NCI-H128 (cell line): ENCODE measurements around the gene LMBR1.
"Not testable (repeated sequence)": the region's sequence is repeated elsewhere in the genome, so short reads cannot be mapped to it uniquely, and the experiment has no call there.

ENCODE experiments used
- DNase-seq: peaks from one replicate; lab custom pipeline; 2025; ENCODE audit not compliant: unreplicated experiment; lab: John Stamatoyannopoulos, UW

The LMBR1 gene

GRCh38 chr7:156892821-156893706 is at the start of gene LMBR1:
TSS of gene LMBR1 (minus strand) at chr7:156893183. CDS start at chr7:156892993, 190 bp downstream.
- peak; percentile 80 for DNase-seq

GRCh38 chr7:156942708-156943090 is 49.7 kb upstream of the LMBR1 start:
- DNase-seq, result no peak

- no peak for DNase-seq
These were observed 48.6 kb upstream of the LMBR1 start for GRCh38 chr7:156941393-156942182.

GRCh38 chr7:156940421-156941122 is 47.6 kb upstream of the LMBR1 start:
- DNase-seq, result no peak

- DNase-seq, result not testable (repeated sequence)
These were observed 43.8 kb upstream of the LMBR1 start for GRCh38 chr7:156936766-156937165.

GRCh38 chr7:156935250-156935649 is 42.3 kb upstream of the LMBR1 start:
- DNase-seq, result no peak

GRCh38 chr7:156932006-156932405 is 39.0 kb upstream of the LMBR1 start:
- no peak for DNase-seq

GRCh38 chr7:156929789-156930539 is 37.0 kb upstream of the LMBR1 start:
- DNase-seq, result no peak

GRCh38 chr7:156928406-156928747 is 35.4 kb upstream of the LMBR1 start:
- no peak for DNase-seq

GRCh38 chr7:156927571-156928405 is 34.8 kb upstream of the LMBR1 start:
- no peak for DNase-seq

- not testable (repeated sequence) for DNase-seq
These were observed 32.8 kb upstream of the LMBR1 start for GRCh38 chr7:156925821-156926220.

GRCh38 chr7:156922304-156922703 is 29.3 kb upstream of the LMBR1 start:
- DNase-seq, result not testable (repeated sequence)

GRCh38 chr7:156920487-156921373 is 27.7 kb upstream of the LMBR1 start:
- DNase-seq, result not testable (repeated sequence)

- no peak for DNase-seq
These were observed 27.1 kb upstream of the LMBR1 start for GRCh38 chr7:156920076-156920475.

GRCh38 chr7:156919132-156919713 is 26.2 kb upstream of the LMBR1 start:
- DNase-seq, result no peak

GRCh38 chr7:156918635-156919034 is 25.7 kb upstream of the LMBR1 start:
- no peak for DNase-seq

GRCh38 chr7:156909574-156910252 is 16.7 kb upstream of the LMBR1 start:
- not testable (repeated sequence) for DNase-seq

GRCh38 chr7:156907656-156908055 is 14.7 kb upstream of the LMBR1 start:
- DNase-seq, result no peak
